GM18505 (cell line): ENCODE results near the gene ERG28.

Experiments used
- ATAC-seq: cut with Tn5 transposase; IDR thresholded peaks from one replicate; pipeline ENCODE4 v1.9.1; 2021; ENCODE audit not compliant: unreplicated experiment
- POLR2A ChIP-seq: IDR thresholded peaks from 4 replicates; pipeline ENCODE4 v1.6.1; 2011; ENCODE audit warnings: borderline replicate concordance; ENCODE audit not compliant: insufficient read depth, insufficient read length; ENCODE audit errors: extremely low read depth

ERG28 gene

DNA sequence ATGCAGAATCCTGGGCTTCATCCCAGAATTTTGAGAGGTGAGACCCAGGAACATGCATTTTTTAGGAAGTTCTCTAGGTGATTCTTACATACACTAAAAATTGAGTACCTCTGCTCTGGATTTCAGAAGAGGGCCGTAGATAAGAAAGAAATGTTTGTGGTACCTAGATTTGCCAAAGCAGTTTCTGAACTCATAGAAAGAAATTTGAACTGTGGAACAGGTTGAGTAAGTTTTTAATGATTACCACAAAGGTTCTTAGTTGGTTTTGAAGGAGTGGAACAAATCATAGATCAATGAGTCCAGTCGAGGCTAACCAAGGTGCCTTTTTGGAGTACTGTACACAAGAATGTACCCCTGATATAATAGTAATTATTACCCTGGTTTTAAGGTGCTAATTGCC is 25.2 kb upstream of the ERG28 start:
- no peak for TF ChIP-seq POLR2A

DNA sequence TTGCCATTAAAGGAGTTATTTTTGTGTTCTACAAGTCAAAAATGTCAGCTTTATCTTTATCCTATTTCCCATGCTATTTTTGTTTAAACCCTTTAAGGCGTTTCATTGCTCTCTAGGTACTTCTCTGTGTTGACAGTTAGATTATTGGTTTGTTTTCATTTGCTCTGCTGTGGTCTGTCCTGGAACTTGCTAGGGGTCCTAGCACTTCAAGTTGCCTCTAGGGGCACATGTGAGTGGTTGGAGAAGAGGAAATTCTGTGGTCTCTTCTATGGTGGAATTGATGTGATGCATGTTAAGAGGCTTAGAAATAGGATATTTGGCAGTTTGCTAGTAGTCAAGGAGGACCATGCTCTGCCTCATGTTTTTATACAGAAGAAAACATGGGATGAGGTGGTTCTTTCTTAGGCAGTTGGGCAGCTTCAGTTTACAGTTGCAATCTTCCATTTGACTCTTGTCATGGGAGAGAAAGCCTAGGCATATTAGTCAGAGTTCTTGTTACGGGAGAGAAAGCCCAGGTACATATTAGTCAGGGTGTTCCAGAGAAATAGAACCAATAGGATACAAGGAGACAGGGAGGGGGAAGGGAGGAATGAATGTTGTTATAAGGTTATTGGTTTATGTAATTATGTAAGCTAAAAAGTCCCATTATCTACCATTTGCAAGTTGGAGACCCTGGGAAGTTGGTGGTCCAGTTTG is 14.7 kb upstream of the ERG28 start:
- ATAC-seq = no peak
- TF ChIP-seq POLR2A = no peak

More for the DNA sequence above, 25.2 kb upstream of the ERG28 start:
- no peak for ATAC-seq

DNA sequence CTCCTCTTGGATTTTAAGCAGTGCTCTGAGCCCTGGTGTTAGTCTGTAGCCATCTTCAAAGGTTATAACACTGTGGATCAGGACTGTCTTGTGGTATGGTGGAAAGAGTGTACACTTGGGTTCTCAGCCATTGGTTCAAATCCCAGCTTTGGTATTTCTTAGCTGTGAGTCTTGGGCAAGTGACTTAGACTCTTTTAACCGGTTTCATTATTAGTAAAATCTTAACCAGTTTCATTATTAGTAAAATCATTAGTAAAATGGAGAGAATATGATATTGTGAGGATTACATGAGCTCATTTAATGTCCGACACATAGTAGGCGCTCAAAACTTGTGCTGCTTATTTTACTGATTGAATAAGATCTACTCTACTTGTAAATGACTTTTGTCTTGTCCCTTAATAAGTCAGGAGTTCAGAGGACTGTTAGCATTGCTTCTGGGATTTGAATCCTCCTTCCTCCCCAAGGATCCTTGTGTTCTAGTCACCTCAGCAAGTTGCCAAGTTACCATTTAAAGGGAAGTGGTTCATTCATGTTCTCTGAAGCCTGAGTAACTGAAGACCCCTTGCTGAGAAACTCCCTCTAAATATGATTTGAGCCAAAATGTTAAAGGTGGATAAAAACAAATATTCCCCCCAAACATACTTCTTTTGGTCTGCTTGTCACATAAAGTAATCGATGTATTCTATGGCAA is 12.8 kb upstream of the ERG28 start:
- TF ChIP-seq POLR2A = no peak
- ATAC-seq = no peak

DNA sequence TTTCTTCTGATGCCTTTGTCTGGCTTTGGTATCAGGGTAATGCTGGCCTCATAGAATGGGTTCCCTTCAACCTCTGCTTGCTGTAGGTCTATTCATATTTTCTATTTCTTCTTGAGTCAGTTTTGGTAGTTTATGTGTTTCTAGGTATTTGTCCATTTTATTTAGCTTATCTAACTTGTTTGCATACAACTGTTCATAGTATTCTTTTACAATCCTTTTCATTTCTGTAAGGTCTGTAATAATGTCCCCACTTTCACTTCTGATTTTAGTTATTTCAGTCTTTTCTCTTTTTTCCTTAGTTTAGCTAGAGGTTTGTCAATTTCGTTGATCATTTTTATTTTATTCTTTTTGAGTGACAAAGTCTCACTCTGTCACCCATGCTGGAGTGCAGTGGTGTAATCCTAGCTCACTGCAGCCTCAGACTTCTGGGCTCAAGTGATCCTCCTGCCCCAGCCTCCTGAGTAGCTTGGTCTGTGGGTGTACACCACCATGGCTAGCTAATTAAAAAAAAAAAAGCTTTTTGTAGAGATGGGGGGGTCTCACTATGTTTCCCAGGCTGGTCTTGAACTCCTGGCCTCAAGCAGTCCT is 12.0 kb upstream of the ERG28 start:
- no peak for ATAC-seq
- no peak for TF ChIP-seq POLR2A

DNA sequence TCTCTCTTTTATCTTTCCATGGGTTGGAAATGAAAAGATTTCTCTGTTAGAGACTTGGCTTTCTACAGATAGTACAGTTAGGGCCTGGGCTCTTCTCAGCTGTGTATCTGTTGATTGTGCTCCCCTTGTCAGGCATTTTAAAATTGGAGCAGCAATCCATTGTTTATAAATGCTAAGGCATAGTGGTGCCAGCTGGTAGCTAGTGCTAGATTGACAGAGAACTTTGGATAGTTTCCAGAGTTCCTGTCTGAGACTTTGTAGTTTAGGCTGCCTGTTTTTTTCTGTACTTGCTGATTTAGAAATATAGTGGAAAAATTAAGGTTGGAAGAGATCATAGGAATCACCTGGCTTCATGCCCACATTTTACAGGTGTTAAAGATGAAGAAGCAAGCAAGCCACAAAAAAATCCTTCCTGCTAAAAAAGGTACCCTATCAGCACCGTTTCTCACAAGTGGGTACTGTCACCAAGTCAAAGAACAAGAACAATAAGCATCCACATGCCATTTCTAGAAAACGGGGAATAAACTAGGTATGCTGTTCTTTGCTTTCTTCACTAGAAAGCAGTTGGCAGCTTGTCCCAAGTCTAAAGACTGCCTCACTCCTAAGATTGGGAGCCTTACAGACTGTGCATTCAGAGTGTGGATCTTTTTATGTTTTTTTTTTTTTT is 6.6 kb upstream of the ERG28 start:
- no peak for TF ChIP-seq POLR2A
- no peak for ATAC-seq

DNA sequence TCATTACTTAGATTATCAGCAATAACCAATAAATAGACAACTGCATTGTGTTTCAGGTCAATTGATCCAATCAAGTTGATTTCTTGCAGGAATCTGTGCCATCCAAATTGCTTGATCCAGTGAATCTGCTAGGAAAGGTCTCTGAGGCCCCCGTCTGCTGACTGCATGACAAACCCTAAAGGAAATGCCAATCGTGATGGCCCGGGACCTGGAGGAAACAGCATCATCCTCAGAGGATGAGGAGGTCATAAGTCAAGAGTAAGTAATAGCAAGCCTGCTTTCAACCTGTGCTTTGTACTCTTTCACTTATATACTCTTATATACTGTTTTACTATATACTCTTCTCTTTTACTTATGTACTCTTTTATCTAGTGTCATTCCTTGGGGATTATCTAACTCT is 2.3 kb upstream of the ERG28 start:
- TF ChIP-seq POLR2A = no peak
- ATAC-seq = no peak

DNA sequence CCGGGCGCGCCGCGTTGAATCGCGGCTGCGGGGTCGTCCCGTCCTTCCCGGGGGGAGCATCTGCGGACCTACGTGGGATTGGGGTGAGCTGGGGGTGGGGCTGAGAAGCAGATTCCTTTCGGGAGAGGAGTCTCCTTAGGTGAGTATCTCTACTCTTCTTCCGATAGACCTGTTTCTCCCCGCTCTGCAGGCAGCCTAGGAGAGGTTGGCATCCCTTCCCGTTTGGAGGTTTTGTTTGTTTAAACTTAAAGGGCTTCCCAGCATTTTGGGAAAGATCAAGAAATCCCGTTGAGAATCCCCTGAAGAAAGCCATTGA is 781 bp upstream of the ERG28 start:
- no peak for TF ChIP-seq POLR2A
- ATAC-seq = no peak

DNA sequence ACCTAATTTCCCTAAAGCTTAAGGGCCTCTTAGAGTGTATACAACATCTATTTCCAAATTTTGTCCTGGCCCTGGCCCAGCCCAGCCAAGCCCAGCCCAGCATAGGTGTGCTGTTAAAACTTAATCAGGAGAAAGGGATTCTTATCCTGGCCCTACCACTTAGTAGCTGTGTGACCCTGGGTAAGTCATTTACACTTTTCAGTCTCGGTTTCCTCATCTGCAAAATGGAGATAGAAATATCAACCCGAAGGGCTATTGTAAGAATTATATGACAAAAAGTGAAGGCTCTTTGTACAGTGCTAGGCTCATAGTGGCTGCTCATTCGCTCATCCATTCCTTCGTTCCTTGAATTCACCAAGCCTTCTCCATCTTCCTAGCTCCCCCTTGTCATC is 442 bp downstream of the ERG28 start:
- ATAC-seq = no peak
- TF ChIP-seq POLR2A = no peak

DNA sequence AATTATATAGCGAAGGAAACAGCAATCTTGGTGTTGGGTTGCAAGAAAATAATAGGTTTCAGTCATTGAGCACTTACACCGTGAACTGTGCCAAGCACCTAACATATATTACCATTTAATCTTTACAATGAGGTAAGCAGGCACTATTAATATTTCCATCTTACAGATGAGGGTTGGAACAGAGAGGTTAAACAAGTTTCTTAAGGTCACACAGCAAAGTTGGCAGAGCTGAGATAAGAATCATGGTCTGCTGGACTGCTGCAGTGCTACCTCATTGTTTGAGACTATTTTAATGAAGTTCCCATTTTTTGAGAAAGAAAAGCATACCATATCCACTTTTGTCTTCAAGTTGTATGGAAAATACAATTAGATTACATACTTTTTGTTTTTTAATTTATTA is 1.7 kb downstream of the ERG28 start:
- TF ChIP-seq POLR2A = no peak
- no peak for ATAC-seq

DNA sequence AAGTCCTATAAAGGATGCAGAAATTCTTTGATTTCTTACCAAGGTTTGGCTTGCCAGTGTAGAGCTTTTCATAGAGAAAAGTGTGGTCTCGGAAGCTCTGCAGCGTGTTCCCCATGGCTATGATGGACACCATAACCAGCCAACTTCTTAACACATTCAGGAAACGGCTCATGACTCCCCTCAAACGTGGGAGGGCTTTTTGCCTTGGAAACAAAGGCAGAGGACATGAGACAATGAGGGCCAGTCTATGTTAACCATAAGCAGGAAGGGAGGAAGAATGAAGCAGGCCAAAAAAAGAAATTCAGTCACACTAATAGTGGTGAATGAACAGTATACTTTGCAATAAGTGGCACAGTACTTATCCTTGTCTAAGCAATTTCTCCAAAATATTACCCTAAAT is 3.3 kb downstream of the ERG28 start:
- no peak for TF ChIP-seq POLR2A
- ATAC-seq = no peak

DNA sequence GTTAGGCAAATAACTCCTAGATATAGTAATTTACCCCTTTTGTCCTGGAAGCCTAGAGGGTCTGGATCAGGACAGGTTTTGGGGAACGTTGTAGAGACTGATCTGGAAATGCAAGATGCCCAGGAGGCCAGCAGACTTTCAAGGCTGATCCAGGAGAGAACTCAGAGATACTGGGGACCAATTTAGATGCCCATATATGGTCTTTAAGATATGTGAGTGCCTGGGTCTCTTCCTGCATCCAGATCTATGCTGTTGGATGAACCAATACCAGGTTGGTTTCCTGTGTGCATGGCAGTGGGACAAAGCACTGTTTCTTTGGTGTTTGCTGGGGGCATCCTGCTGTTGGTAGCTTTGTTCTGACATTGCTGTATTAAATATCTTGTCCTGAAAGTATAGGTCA is 5.4 kb downstream of the ERG28 start:
- ATAC-seq = no peak
- no peak for TF ChIP-seq POLR2A

DNA sequence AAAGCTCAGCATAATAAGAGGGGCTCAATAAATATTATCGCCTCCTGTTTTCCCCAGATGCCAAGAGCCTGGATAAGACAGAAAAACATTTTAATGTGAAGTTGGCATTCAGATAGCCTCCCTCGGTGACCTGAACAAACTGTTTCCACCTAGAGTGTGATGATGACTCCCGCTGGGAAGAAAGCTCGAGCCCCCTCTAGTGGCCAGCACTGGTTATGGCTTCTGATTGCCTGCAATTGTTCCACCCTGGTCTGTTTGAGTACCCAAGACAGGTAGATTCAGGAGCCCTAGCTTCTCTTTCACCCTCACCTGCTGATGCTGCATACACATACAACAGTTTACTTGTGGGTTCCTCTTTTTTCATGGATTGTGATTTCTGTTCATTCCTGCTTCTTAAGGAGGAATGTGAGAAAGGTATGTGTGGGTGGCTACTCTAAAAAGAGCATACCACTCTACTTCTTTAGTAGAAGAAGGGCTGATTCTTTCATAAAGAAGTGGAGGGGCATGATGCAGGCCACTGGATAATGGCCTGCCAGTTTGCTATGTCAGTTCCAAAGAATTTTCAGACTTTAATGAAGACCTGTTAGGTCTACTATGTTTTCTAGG is 6.4 kb downstream of the ERG28 start:
- TF ChIP-seq POLR2A = no peak
- ATAC-seq = peak; percentile 61

DNA sequence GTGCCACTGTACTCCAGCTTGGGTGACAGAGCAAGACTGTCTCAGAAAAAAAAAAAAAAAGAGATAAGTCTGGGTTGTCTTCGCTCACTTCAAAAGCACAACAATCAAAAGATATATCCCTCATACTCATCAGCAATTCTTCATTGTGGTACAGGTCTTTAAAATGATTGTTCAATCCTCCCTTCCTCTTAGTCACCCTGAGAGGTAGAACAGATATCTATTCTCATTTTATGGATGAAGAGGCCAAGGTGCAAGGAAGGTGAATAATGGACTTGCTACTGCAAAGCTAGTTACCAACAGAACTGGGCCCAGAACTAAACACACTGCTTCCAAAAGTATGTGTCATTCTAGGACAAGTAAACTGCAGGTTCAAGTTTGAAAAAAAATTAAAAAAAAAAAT is 7.1 kb downstream of the ERG28 start:
- no peak for ATAC-seq
- TF ChIP-seq POLR2A = no peak
